ENCODE data around the gene TANGO2. TPM values are rescaled to one million over a fixed set of nuclear protein-coding genes. Genes with fewer than 3 reads are reported as not detected.

The TANGO2 gene
- total RNA-seq, 1 experiment from 2014 or later = 14.6 TPM

- Histone ChIP-seq H3K14ac (ENCODE audit: insufficient read depth, low read length) (no peak overlapping the region), H3K4me2 (ENCODE audit: insufficient read depth, insufficient read length, low read length) (no peak overlapping the region), H3K9me3 (ENCODE audit: control insufficient read depth, low read depth, low read length) (no peaks in the 10 kb centered on the region), H3K23ac (ENCODE audit: insufficient read length, low read depth, low read length) (no peak overlapping the region), H3T11ph (ENCODE audit: low read length) (no peak overlapping the region), H4K8ac (replicated peaks; ENCODE audit: insufficient read length, low read depth, low read length) (no peak overlapping the region), H3K4me1 (ENCODE audit: insufficient read depth, low read length) (no peaks in the 10 kb centered on the region), H3K79me2 (ENCODE audit: insufficient read depth, low read length) (no peaks in the 10 kb centered on the region), H2BK15ac (ENCODE audit: low read depth, low read length) (no peak overlapping the region), H4K5ac (ENCODE audit: insufficient read length, low read depth, low read length) (no peak overlapping the region), H4K20me1 (ENCODE audit: control insufficient read depth, insufficient read depth, insufficient read length) (no peaks in the 10 kb centered on the region), H3K56ac (ENCODE audit: insufficient read length, low read depth, low read length) (no peak overlapping the region), H2BK5ac (ENCODE audit: insufficient read length, low read length) (no peak overlapping the region), H4K91ac (ENCODE audit: insufficient read length, low read depth, low read length) (no peak overlapping the region), H3K79me1 (ENCODE audit: insufficient read depth, low read depth, low read length, poor library complexity, severe bottlenecking) (no peaks in the 10 kb centered on the region), H2BK12ac (ENCODE audit: insufficient read length, low read depth, low read length) (no peak overlapping the region), H3K18ac (ENCODE audit: insufficient read length, low read depth, low read length) (no peak overlapping the region), H3K27me3 (ENCODE audit: insufficient read depth, low read length) (no peaks in the 10 kb centered on the region; the same call in 1 of the 2 replicates), H2AK5ac (ENCODE audit: insufficient read length, low read length) (no peak overlapping the region), H2BK120ac (ENCODE audit: low read depth, low read length, poor library complexity, severe bottlenecking) (no peak overlapping the region), H3K9ac (ENCODE audit: extremely low read depth, insufficient read length, low read length) (no peak overlapping the region), H3K27ac (ENCODE audit: insufficient read length, low read depth, low read length) (no peak overlapping the region), H2AFZ (ENCODE audit: low read length) (no peak overlapping the region), H3K23me2 (ENCODE audit: insufficient read length, low read depth, low read length, poor library complexity, severe bottlenecking) (no peaks in the 10 kb centered on the region), H2BK20ac (ENCODE audit: low read depth, low read length, poor library complexity, severe bottlenecking) (no peak overlapping the region), H3K4ac (ENCODE audit: low read depth, low read length) (no peak overlapping the region)
- H3K36me3 Mint-ChIP-seq (ENCODE audit: insufficient read depth in 1 of 3, low read depth in 3 of 3) = peaks cover 8 to 22% (median 8%) of the 10 kb centered on the region in 3 experiments; a peak in 6 of 7 replicates
- H3K27me3 Mint-ChIP-seq (ENCODE audit: low read depth) = no peaks in the 10 kb centered on the region
- H3K27ac Mint-ChIP-seq = peak overlapping the region in 1 of 3 experiments; percentile 58; a peak in 1 of 7 replicates
- H3K4me3 Mint-ChIP-seq = no peak overlapping the region
- no CpG with 5 or more reads among the region's 26 CpGs for WGBS (ENCODE audit: extremely low coverage, insufficient read length, low lambda C conversion rate)
- H3K9me3 Mint-ChIP-seq = peaks cover 0 to 6% of the 10 kb centered on the region in 2 experiments; a peak in 2 of 5 replicates
- no peaks in the 10 kb centered on the region for H3K4me1 Mint-ChIP-seq
- no peak for TF ChIP-seq CTCF (conservative IDR thresholded peaks at IDR 0.05)
- no peak for DNase-seq
These were observed 22.4 kb downstream of the TANGO2 start for GRCh38 chr22:20043057-20043996.
